CD8-positive, alpha-beta memory T cell (primary cell): ENCODE data around the gene ZNF689. TPM values are rescaled to one million over a fixed set of nuclear protein-coding genes. Genes with fewer than 3 reads are reported as not detected.
A peak's percentile ranks its signal among the peaks of the same experiment; 100 is the strongest.

Experiments used
- CTCF ChIA-PET: fragments of 350-600 bp; sonication (Branson Sonifier 250); formaldehyde crosslinking; loops from one replicate; lab custom pipeline; 2021; ENCODE audit warnings: antibody characterized with exemption; lab: Charles Lee
- POLR2A ChIA-PET: fragments of 350-600 bp; sonication (Branson Sonifier 250); formaldehyde crosslinking; loops from one replicate; lab custom pipeline; 2021; ENCODE audit warnings: antibody characterized with exemption; lab: Charles Lee
- DNase-seq, 5 donors: peaks; one replicate each; pipeline versions ENCODE4 v3.0.0 to v3.0.0-alpha.2; 2020 to 2022; ENCODE audit warnings: mixed read lengths in 1 of 5
- H3K27ac ChIP-seq: one replicate; pipeline ENCODE4 v1.7.0; 2013; ENCODE audit warnings: low read depth, mild to moderate bottlenecking, low read length, moderate library complexity
- H3K27me3 ChIP-seq: 2 replicates; pipeline ENCODE4 v1.7.0; 2013; ENCODE audit warnings: low read length, mild to moderate bottlenecking; ENCODE audit not compliant: insufficient read depth, poor library complexity, severe bottlenecking
- H3K36me3 ChIP-seq: 2 replicates; pipeline ENCODE4 v1.7.0; 2013; ENCODE audit warnings: mild to moderate bottlenecking, low read length, moderate library complexity; ENCODE audit not compliant: insufficient read depth
- H3K4me1 ChIP-seq: 2 replicates; pipeline ENCODE4 v1.7.0; 2013; ENCODE audit warnings: mild to moderate bottlenecking, low read length, moderate library complexity; ENCODE audit not compliant: insufficient read depth
- H3K4me3 ChIP-seq: 2 replicates; pipeline ENCODE4 v1.7.0; 2013; ENCODE audit warnings: mild to moderate bottlenecking, low read length
- H3K9me3 ChIP-seq: 2 replicates; pipeline ENCODE4 v1.7.0; 2013; ENCODE audit warnings: mild to moderate bottlenecking, low read length
- H3K27ac Mint-ChIP-seq, 8 donors: one replicate each; pipeline ENCODE4 v1.8.0; 2020 to 2021; ENCODE audit warnings: mixed read lengths in 8 of 8, mild to moderate bottlenecking in 6 of 8, inconsistent platforms in 3 of 8, moderate library complexity in 3 of 8
- H3K27me3 Mint-ChIP-seq, 2 donors: one replicate each; pipeline ENCODE4 v1.8.0; 2020 to 2021; ENCODE audit warnings: mixed read lengths in 2 of 2, mild to moderate bottlenecking in 1 of 2, moderate library complexity in 1 of 2
- H3K36me3 Mint-ChIP-seq, 3 donors: one replicate each; pipeline ENCODE4 v1.8.0; 2020 to 2021; ENCODE audit warnings: mixed read lengths in 3 of 3, inconsistent platforms in 1 of 3, mild to moderate bottlenecking in 1 of 3
- H3K4me1 Mint-ChIP-seq, 3 donors: one replicate each; pipeline ENCODE4 v1.8.0; 2020 to 2021; ENCODE audit warnings: mixed read lengths in 3 of 3, inconsistent platforms in 1 of 3, mild to moderate bottlenecking in 1 of 3
- H3K4me3 Mint-ChIP-seq, 7 donors: one replicate each; pipeline ENCODE4 v1.8.0; 2020 to 2021; ENCODE audit warnings: mixed read lengths in 7 of 7, mild to moderate bottlenecking in 6 of 7, moderate library complexity in 4 of 7, inconsistent platforms in 2 of 7
- H3K9me3 Mint-ChIP-seq, 5 donors: one replicate each; pipeline ENCODE4 v1.8.0; 2020 to 2022; ENCODE audit warnings: mixed read lengths in 5 of 5, mild to moderate bottlenecking in 3 of 5, moderate library complexity in 2 of 5, inconsistent platforms in 1 of 5
- polyA plus RNA-seq: library from polyadenylated mRNA; unstranded; fragments of 300-500 nt; fragmentation: Illumina TruSeq; gene quantifications from one replicate; pipeline ENCODE4 v1.2.3, GENCODE V29; 2021
- total RNA-seq, 2 experiments: library from RNA; stranded (reverse); gene quantifications; one replicate each; pipeline ENCODE4 v1.2.3, GENCODE V29; 2021

The ZNF689 gene
- total RNA-seq (10 to 100 TPM; 14.6 to 15.7 TPM), polyA plus RNA-seq (13.7 TPM)

DNA sequence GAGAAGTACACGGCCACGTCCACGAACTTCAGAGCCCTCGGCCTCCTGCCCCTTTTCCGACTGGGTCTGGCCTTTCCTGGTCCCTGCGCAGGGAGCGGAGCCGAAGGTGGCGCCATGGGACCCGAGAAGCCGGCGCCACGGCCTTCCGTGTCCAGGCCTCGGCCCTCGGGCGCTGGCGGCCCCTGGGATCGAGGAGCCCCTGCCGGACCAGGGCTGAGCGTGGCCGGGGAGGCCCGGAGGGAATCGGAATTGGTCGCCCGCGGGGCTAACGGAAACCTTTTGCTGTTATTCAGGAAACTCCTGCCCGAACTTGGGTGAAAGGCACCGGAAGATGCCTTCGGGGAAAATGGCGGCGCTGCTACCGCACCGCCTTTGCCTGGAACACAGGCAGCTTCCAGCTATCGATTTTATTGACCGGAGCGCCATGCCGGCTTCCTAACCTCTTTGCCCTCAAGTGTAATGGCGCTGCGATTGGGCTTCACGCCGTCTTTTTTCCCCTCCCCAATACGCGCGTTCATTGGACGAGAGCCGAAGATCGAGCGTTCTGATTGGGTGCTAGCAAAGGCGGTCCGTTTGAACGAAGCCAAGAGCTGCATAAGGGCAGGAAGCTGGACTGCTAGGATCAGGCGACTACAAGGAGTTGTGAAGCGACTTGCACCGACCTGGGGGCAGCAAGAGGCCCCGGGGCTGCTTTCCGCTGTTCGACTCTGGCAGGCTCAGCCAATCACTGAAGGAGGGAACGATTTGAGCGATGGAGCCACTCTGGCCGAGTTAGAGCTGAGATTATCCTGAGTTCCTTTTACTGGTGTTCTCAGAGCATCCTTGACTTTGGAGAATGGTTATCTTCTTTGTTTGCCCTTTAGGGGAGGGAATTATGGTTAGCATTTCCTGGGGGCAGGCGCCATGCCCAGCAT is at the start of gene ZNF689:
Gene ZNF689, minus strand, starts transcription at position 464 of the 914 bp plus-strand sequence. Its CDS starts 348 bp downstream, at position 116.
- Mint-ChIP-seq H3K4me3 (peak within 1 kb of the TSS; percentile 83 to 98 (median 94)), H3K4me1 (peaks cover 13 to 26% (median 22%) of the 10 kb centered on the region in 3 donors), H3K9me3 (no peaks in the 10 kb centered on the region), H3K27me3 (peaks cover 0 to 3% of the 10 kb centered on the region in 2 donors), H3K27ac (peak within 1 kb of the TSS; percentile 83 to 100 (median 96)), H3K36me3 (peaks cover 0 to 26% (median 8%) of the 10 kb centered on the region in 3 donors)
- H3K36me3 ChIP-seq, result no peaks in the 10 kb centered on the region
- H3K4me3 ChIP-seq, result peak within 1 kb of the TSS; percentile 97
- H3K4me1 ChIP-seq, result peaks cover 12% of the 10 kb centered on the region
- no peaks in the 10 kb centered on the region for H3K27me3 ChIP-seq
- H3K9me3 ChIP-seq, result no peaks in the 10 kb centered on the region
- CTCF ChIA-PET, result interaction anchor here (0.8 to 3.8 kb wide), 10 partner anchors 10 to 180 kb away, joined by 3 to 18 read pairs (median 3); partner anchors contain the start of genes DCTPP1, FBRS and ZNF747
- peak within 1 kb of the TSS; percentile 97 for H3K27ac ChIP-seq
- DNase-seq, result peak; percentile 86 to 96 (median 93)
- POLR2A ChIA-PET, result interaction anchor here (0.5 to 1.5 kb wide), 14 partner anchors 13 to 784 kb away, joined by 3 to 6 read pairs (median 3); partner anchors contain the start of genes PRR14, SEPHS2, SRCAP and ZNF688

DNA sequence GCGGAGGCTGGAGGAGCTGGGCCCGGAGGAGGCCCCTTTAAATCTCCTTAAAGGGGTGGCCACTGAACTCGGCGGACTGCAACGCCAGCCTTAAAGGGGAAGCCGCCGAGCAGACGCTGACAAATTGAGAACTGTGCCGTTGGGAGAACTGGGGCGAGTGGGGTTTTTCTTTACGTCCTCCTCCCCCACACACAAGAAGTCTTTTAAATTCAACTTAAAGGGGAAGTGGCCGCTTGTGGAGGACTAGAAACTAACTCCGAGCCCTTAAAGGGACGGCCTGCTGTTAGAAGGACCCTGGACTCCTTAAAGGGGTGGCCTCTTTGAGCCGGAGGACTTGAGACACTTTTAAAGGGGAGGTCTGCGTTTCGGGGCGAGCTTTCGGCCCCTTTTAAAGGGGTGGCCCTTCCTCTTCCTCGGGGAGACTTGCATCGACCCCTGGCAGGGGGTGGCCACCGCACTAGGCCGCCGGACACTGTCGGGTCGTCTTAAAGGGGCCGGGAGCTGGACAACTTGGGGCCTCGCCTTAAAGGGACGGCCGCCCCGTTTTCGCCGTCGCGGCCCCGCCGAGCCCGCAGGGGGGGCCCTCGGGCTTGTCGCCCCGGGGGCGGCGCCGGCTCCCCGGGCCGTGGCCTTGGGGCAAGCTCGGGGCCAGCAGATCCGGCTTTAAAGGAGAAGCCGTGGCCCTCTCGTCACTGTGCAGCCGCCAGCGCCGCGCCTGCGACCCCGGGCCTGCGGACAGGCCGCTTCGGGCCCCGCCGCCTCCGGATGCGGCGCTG is 48.7 kb upstream of the ZNF689 start:
- Mint-ChIP-seq H3K27ac (peak overlapping the region; percentile 98 to 100 (median 100)), H3K27me3 (no peaks in the 10 kb centered on the region), H3K4me3 (peak overlapping the region; percentile 93 to 98 (median 94)), H3K4me1 (peaks cover 44 to 56% (median 46%) of the 10 kb centered on the region in 3 donors), H3K36me3 (peaks cover 8 to 75% (median 16%) of the 10 kb centered on the region in 3 donors), H3K9me3 (peaks cover 0 to 2% (median 0%) of the 10 kb centered on the region in 5 donors)
- Histone ChIP-seq H3K4me3 (peak overlapping the region; percentile 92), H3K4me1 (peaks cover 52% of the 10 kb centered on the region), H3K27ac (peak overlapping the region; percentile 100), H3K27me3 (no peaks in the 10 kb centered on the region), H3K9me3 (no peaks in the 10 kb centered on the region), H3K36me3 (peaks cover 50% of the 10 kb centered on the region)
- CTCF ChIA-PET, result interaction anchor here (0.6 to 4.5 kb wide), 15 partner anchors 8 to 567 kb away, joined by 3 to 37 read pairs (median 4); partner anchors contain the start of genes DCTPP1, PRR14, TBX6 and ZNF689
- POLR2A ChIA-PET, result interaction anchor here (0.5 to 3.3 kb wide), 31 partner anchors 9 to 1836 kb away, joined by 3 to 37 read pairs (median 4); partner anchors contain the start of genes ALDOA, ATXN2L, DCTPP1 and PHKG2
- DNase-seq, result peak in 1 of 5 donors; percentile 56

GRCh38 chr16:30657866-30658730 is 47.9 kb upstream of the ZNF689 start, which contains the start of gene FBRS:
Gene FBRS, plus strand, starts transcription at chr16:30658431. Its CDS starts 1,088 bp downstream, at chr16:30659519.
- H3K27me3 ChIP-seq, result no peaks in the 10 kb centered on the region
- peak; percentile 100 for DNase-seq
- peaks cover 43% of the 10 kb centered on the region for H3K4me1 ChIP-seq
- H3K27me3 Mint-ChIP-seq, result no peaks in the 10 kb centered on the region
- ChIA-PET CTCF (interaction anchor here (0.6 to 4.5 kb wide), 14 partner anchors 8 to 228 kb away, joined by 3 to 37 read pairs (median 4); partner anchors contain the start of genes DCTPP1, PRR14, ZNF689 and ZNF747), POLR2A (interaction anchor here (0.5 to 3.3 kb wide), 27 partner anchors 8 to 1835 kb away, joined by 3 to 37 read pairs (median 4); partner anchors contain the start of genes ALDOA, ATXN2L, DCTPP1 and PHKG2)
- H3K36me3 Mint-ChIP-seq, result peaks cover under 1 to 73% (median 11%) of the 10 kb centered on the region in 3 donors
- H3K27ac Mint-ChIP-seq, result peak within 1 kb of the TSS; percentile 98 to 100 (median 100)
- peaks cover 0 to 2% (median 0%) of the 10 kb centered on the region in 5 donors for H3K9me3 Mint-ChIP-seq
- no peaks in the 10 kb centered on the region for H3K9me3 ChIP-seq
- H3K4me3 ChIP-seq, result peak within 1 kb of the TSS; percentile 92
- peaks cover 47% of the 10 kb centered on the region for H3K36me3 ChIP-seq
- H3K4me3 Mint-ChIP-seq, result peak within 1 kb of the TSS; percentile 93 to 98 (median 94)
- H3K4me1 Mint-ChIP-seq, result peaks cover 37 to 49% (median 38%) of the 10 kb centered on the region in 3 donors
- peak within 1 kb of the TSS; percentile 100 for H3K27ac ChIP-seq

DNA sequence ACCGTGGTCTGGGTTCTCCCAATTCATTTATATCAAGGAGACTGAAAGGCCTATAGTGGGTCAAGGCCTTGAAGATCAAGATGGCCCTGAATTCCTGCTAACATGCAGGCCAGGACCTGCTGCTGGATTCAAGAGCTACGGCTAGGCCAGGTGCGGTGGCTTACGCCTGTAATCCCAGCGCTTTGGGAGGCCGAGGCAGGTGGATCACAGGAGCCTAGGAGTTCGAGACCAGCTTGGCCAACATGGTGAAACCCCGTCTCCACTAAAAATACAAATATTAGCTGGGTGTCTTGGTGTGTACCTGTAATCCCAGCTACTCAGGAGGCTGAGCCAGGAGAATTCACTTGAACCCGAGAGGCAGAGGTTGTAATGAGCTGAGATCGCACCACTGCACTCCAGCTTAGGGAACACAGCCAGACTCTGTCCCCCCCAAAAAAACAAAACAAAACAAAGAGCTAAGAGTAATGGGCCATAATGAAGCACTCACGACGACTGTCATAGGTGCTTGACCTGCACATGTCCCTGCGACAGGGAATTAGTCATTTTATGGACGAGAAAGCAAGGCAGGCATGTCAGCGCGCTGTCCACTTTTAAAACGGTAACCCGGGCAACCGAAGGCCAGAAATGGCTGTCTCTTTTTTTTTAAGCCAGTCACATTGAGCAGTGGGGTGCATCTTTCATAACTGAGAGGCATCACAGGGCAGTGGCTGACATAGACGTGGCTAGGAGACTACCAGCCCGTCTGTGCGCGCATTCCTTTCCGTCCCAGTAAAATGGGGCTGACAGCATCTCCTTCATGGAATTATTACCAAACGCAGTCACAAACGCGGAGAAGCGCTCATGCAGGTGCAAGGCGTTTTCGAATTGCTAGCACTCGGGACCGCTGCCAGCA is 47.0 kb upstream of the ZNF689 start:
- H3K27ac Mint-ChIP-seq, result peak overlapping the region; percentile 87 to 99 (median 94)
- no peaks in the 10 kb centered on the region for H3K27me3 Mint-ChIP-seq
- CTCF ChIA-PET, result interaction anchor here (0.9 to 4.2 kb wide), 3 partner anchors 37 to 328 kb away, joined by 3 to 20 read pairs (median 3); partner anchors contain the start of gene HSD3B7
- peaks cover 39 to 49% (median 42%) of the 10 kb centered on the region in 3 donors for H3K4me1 Mint-ChIP-seq
- no peaks in the 10 kb centered on the region for H3K9me3 ChIP-seq
- H3K4me3 ChIP-seq, result peak overlapping the region; percentile 67
- DNase-seq, result no peak
- H3K27ac ChIP-seq, result peak overlapping the region; percentile 82
- peak overlapping the region; percentile 74 to 93 (median 81) for H3K4me3 Mint-ChIP-seq
- H3K27me3 ChIP-seq, result no peaks in the 10 kb centered on the region
- peaks cover 0 to 73% (median 10%) of the 10 kb centered on the region in 3 donors for H3K36me3 Mint-ChIP-seq
- peaks cover 0 to 2% (median 0%) of the 10 kb centered on the region in 5 donors for H3K9me3 Mint-ChIP-seq
- POLR2A ChIA-PET, result interaction anchor here (3.3 kb wide), 1 partner anchor 40 kb away, joined by 18 read pairs; no protein-coding TSS in a partner anchor
- peaks cover 39% of the 10 kb centered on the region for H3K4me1 ChIP-seq
- H3K36me3 ChIP-seq, result peaks cover 46% of the 10 kb centered on the region

GRCh38 chr16:30656388-30656787 is 46.2 kb upstream of the ZNF689 start:
- Histone ChIP-seq H3K4me3 (no peak overlapping the region), H3K27me3 (no peaks in the 10 kb centered on the region), H3K36me3 (peaks cover 39% of the 10 kb centered on the region), H3K4me1 (peaks cover 36% of the 10 kb centered on the region), H3K9me3 (no peaks in the 10 kb centered on the region), H3K27ac (no peak overlapping the region)
- Mint-ChIP-seq H3K27ac (peak overlapping the region in 7 of 8 donors; percentile 47 to 98 (median 79)), H3K9me3 (peaks cover 0 to 2% (median 0%) of the 10 kb centered on the region in 5 donors), H3K36me3 (peaks cover 0 to 72% (median 9%) of the 10 kb centered on the region in 3 donors), H3K4me1 (peaks cover 38 to 47% (median 40%) of the 10 kb centered on the region in 3 donors), H3K27me3 (no peaks in the 10 kb centered on the region), H3K4me3 (peak overlapping the region in 3 of 7 donors; percentile 59 to 93 (median 61))
- CTCF ChIA-PET, result interaction anchor here (0.8 to 4.2 kb wide), 5 partner anchors 27 to 329 kb away, joined by 3 to 20 read pairs (median 3); partner anchors contain the start of gene HSD3B7
- POLR2A ChIA-PET, result no interaction called here
- DNase-seq, result no peak
